HCT116 (cell line): ENCODE data around the gene GLOD4. TPM values are rescaled to one million over a fixed set of nuclear protein-coding genes. Genes with fewer than 3 reads are reported as not detected.

Source experiments
- ATAC-seq: fragments of 200-7000 bp; cut with Tn5 transposase; 2 replicates; pipeline ENCODE4 v1.9.1; 2020; ENCODE audit warnings: mild to moderate bottlenecking, moderate library complexity
- BruUV-seq: library from RNA; stranded (reverse); fragments of 400-500 nt; replicated peaks from 2 replicates; lab custom pipeline; 2021; lab: Mats Ljungman, UMichigan
- CTCF ChIA-PET: fragments of 300-600 bp; sonication (Branson Sonifier 250); formaldehyde crosslinking; loops from one replicate; lab custom pipeline; 2021; ENCODE audit warnings: antibody characterized with exemption; lab: Charles Lee
- POLR2A ChIA-PET: fragments of 300-600, 350-600 bp; sonication (Branson Sonifier 250); formaldehyde crosslinking; loops from one replicate; lab custom pipeline; 2021; ENCODE audit warnings: antibody characterized with exemption; lab: Charles Lee
- RAD21 ChIA-PET, 2 experiments: fragments of 300-600 bp; sonication (Branson Sonifier 250); formaldehyde crosslinking; loops; one replicate each; lab custom pipeline; 2023; ENCODE audit warnings: low total read pairs in 2 of 2; ENCODE audit not compliant: uncharacterized antibody in 2 of 2, unreplicated experiment in 2 of 2, low non-redundant PET in 1 of 2; lab: Charles Lee
- DNase-seq: peaks from one replicate; pipeline ENCODE4 v3.0.0-alpha.2; 2010; ENCODE audit warnings: low read depth, low spot score
- H2AFZ ChIP-seq: fragments of 200-600 bp; shearing (Covaris generic), sonication (generic); 2 replicates; pipeline ENCODE4 v1.6.1; 2017; ENCODE audit warnings: low read depth, mixed run types, mixed read lengths, antibody characterized with exemption, low read length; ENCODE audit not compliant: poor library complexity, severe bottlenecking
- H3K27ac ChIP-seq: 2 replicates; pipeline ENCODE4 v1.5.1; 2012; ENCODE audit warnings: low read depth, low read length
- H3K27me3 ChIP-seq: fragments of 200-600 bp; sonication (generic); 2 replicates; pipeline ENCODE4 v1.6.1; 2016; ENCODE audit warnings: mixed run types, low read length, mixed read lengths; ENCODE audit not compliant: insufficient read depth
- H3K36me3 ChIP-seq, 2 experiments: fragments of 200-500 bp in 1 of 2; fragments of 200-600 bp in 1 of 2; sonication (Bioruptor generic) in 1 of 2; sonication (generic) in 1 of 2; 2 replicates each; pipeline versions ENCODE4 v1.5.1 to v1.6.1; 2014 to 2016; ENCODE audit warnings: low read length in 2 of 2, inconsistent platforms in 1 of 2, mixed read lengths in 1 of 2, mixed run types in 1 of 2; ENCODE audit not compliant: insufficient read depth in 2 of 2, control insufficient read depth in 1 of 2
- H3K4me1 ChIP-seq, 2 experiments: fragments of 200-600 bp in 1 of 2; sonication (generic) in 1 of 2; 2 replicates each; pipeline versions ENCODE4 v1.5.1 to v1.6.1; 2012 to 2017; ENCODE audit warnings: low read length in 2 of 2, inconsistent platforms in 1 of 2, mild to moderate bottlenecking in 1 of 2, mixed read lengths in 1 of 2, mixed run types in 1 of 2, moderate library complexity in 1 of 2; ENCODE audit not compliant: insufficient read depth in 2 of 2, control insufficient read depth in 1 of 2
- H3K4me2 ChIP-seq: fragments of 200-600 bp; sonication (generic); 2 replicates; pipeline ENCODE4 v1.6.1; 2017; ENCODE audit warnings: mixed run types, low read length, mixed read lengths
- H3K4me3 ChIP-seq, 2 experiments: fragments of 200-600 bp in 1 of 2; sonication (generic) in 1 of 2; replicated peaks in 1 of 2; 2 replicates each; pipeline ENCODE4 v1.5.1; 2011 to 2016; ENCODE audit warnings: low read length in 2 of 2, control low read depth in 1 of 2, low read depth in 1 of 2, mild to moderate bottlenecking in 1 of 2, mixed read lengths in 1 of 2, mixed run types in 1 of 2
- H3K79me2 ChIP-seq: fragments of 200-600 bp; sonication (generic); 2 replicates; pipeline ENCODE4 v1.6.1; 2017; ENCODE audit warnings: mild to moderate bottlenecking, mixed run types, low read length, moderate library complexity, mixed read lengths; ENCODE audit not compliant: insufficient read depth
- H3K9ac ChIP-seq: fragments of 200-600 bp; sonication (generic); 2 replicates; pipeline ENCODE4 v1.6.1; 2016; ENCODE audit warnings: low read length, mixed read lengths
- H3K9me2 ChIP-seq: fragments of 200-600 bp; sonication (generic), shearing (Covaris generic); 2 replicates; pipeline ENCODE4 v1.6.1; 2017; ENCODE audit warnings: mixed run types, mild to moderate bottlenecking, moderate library complexity; ENCODE audit not compliant: insufficient read depth
- H3K9me3 ChIP-seq, 2 experiments: fragments of 200-500 bp in 1 of 2; fragments of 200-600 bp in 1 of 2; sonication (Bioruptor generic) in 1 of 2; sonication (generic) in 1 of 2; 2 replicates each; pipeline ENCODE4 v1.6.1; 2014 to 2017; ENCODE audit warnings: low read length in 2 of 2, mixed read lengths in 2 of 2, inconsistent platforms in 1 of 2, low read depth in 1 of 2, mild to moderate bottlenecking in 1 of 2, mixed run types in 1 of 2, moderate library complexity in 1 of 2; ENCODE audit not compliant: control insufficient read depth in 1 of 2, insufficient read depth in 1 of 2
- H4K20me1 ChIP-seq: fragments of 200-600 bp; sonication (generic), shearing (Covaris generic); 2 replicates; pipeline ENCODE4 v1.6.1; 2017; ENCODE audit warnings: mixed run types, mild to moderate bottlenecking, moderate library complexity; ENCODE audit not compliant: insufficient read depth
- ATF3 ChIP-seq: IDR thresholded peaks from 2 replicates; pipeline ENCODE4 v1.6.1; 2012
- CBX3 ChIP-seq: IDR thresholded peaks from 2 replicates; pipeline ENCODE4 v1.6.1; 2012; ENCODE audit warnings: low read depth
- CEBPB ChIP-seq: IDR thresholded peaks from 2 replicates; pipeline ENCODE4 v1.6.1; 2012; ENCODE audit warnings: low read depth
- EGR1 ChIP-seq: IDR thresholded peaks from 2 replicates; pipeline ENCODE4 v1.6.1; 2012; ENCODE audit warnings: low read depth
- ELF1 ChIP-seq: IDR thresholded peaks from 2 replicates; pipeline ENCODE4 v1.6.1; 2012; ENCODE audit warnings: low read depth, borderline replicate concordance
- EZH2 ChIP-seq: fragments of 200-600 bp; sonication (generic); IDR thresholded peaks from 2 replicates; pipeline ENCODE4 v1.6.1; 2017; ENCODE audit warnings: antibody characterized with exemption, mixed run types
- EZH2phosphoT487 ChIP-seq: fragments of 200-600 bp; IDR thresholded peaks from 2 replicates; pipeline ENCODE4 v1.6.1; 2018; ENCODE audit warnings: antibody characterized with exemption, borderline replicate concordance
- MAX ChIP-seq: IDR thresholded peaks from 2 replicates; pipeline ENCODE4 v1.6.1; 2012
- POLR2AphosphoS5 ChIP-seq: IDR thresholded peaks from 2 replicates; pipeline ENCODE4 v1.6.1; 2011; ENCODE audit warnings: mild to moderate bottlenecking, low read depth, low read length, moderate library complexity
- REST ChIP-seq: IDR thresholded peaks from 2 replicates; pipeline ENCODE4 v1.6.1; 2012; ENCODE audit warnings: low read depth
- SIN3A ChIP-seq: IDR thresholded peaks from 2 replicates; pipeline ENCODE4 v1.6.1; 2012; ENCODE audit warnings: low read depth
- SRF ChIP-seq: IDR thresholded peaks from 2 replicates; pipeline ENCODE4 v1.6.1; 2012; ENCODE audit warnings: low read depth
- TCF7L2 ChIP-seq: IDR thresholded peaks from 2 replicates; pipeline ENCODE4 v1.7.0; 2011; ENCODE audit warnings: borderline replicate concordance, inconsistent platforms; ENCODE audit not compliant: insufficient read depth, insufficient read length; ENCODE audit errors: extremely low read depth
- YY1 ChIP-seq: IDR thresholded peaks from 2 replicates; pipeline ENCODE4 v1.6.1; 2011; ENCODE audit warnings: low read length, low read depth, moderate library complexity, mild to moderate bottlenecking; ENCODE audit not compliant: insufficient replicate concordance; ENCODE audit errors: extremely low read depth
- ZBTB33 ChIP-seq: IDR thresholded peaks from 2 replicates; pipeline ENCODE4 v1.6.1; 2011; ENCODE audit warnings: mild to moderate bottlenecking, low read length, moderate library complexity; ENCODE audit not compliant: insufficient replicate concordance; ENCODE audit errors: extremely low read depth
- intact Hi-C: fragments of 100-400 bp; cut with micrococcal nuclease; formaldehyde crosslinking; loops from 2 replicates; pipeline ENCODE4 v1.10.0; 2022
- total RNA-seq: library from RNA; stranded (reverse); gene quantifications from one replicate; pipeline ENCODE4 v1.2.1, GENCODE V29; 2021; ENCODE audit not compliant: unreplicated experiment

The GLOD4 gene
- total RNA-seq, 1 experiment from 2014 or later, result 80.7 TPM

- BruUV-seq, result no TSS peak
- Histone ChIP-seq H3K27me3 (no peaks in the 10 kb centered on the region), H3K4me2 (0 out of 2 replicates have a peak overlapping the region, but pooled peaks have one; percentile 8), H4K20me1 (no peaks in the 10 kb centered on the region), H3K36me3 (no peaks in the 10 kb centered on the region; a peak in 1 of 4 replicates), H3K9me2 (no peaks in the 10 kb centered on the region), H3K79me2 (peaks cover 34% of the 10 kb centered on the region), H3K4me3 (no peak overlapping the region), H3K9me3 (no peaks in the 10 kb centered on the region), H2AFZ (no peak overlapping the region), H3K27ac (no peak overlapping the region), H3K4me1 (peaks cover 5 to 9% of the 10 kb centered on the region in 2 experiments; a peak in 3 of 4 replicates), H3K9ac (no peak overlapping the region)
- ChIA-PET RAD21 (no interaction called here), CTCF (no interaction called here), POLR2A (no interaction called here)
- DNase-seq (no peak), ATAC-seq (no peak)
- intact Hi-C loops, result no loop called here
- TF ChIP-seq SRF (no peak), SIN3A (no peak), ATF3 (no peak), MAX (no peak), YY1 (no peak), TCF7L2 (no peak)
These were observed 46.7 kb upstream of the GLOD4 start for GRCh38 chr17:828761-829160.

GRCh38 chr17:826778-827177 is 44.7 kb upstream of the GLOD4 start:
- H3K79me2 ChIP-seq, result peaks cover 25% of the 10 kb centered on the region
- ChIA-PET POLR2A (no interaction called here), RAD21 (no interaction called here), CTCF (no interaction called here)
- no peak overlapping the region for H3K9ac ChIP-seq
- no peaks in the 10 kb centered on the region for H4K20me1 ChIP-seq
- ATAC-seq, result no peak
- no peak overlapping the region for H3K4me3 ChIP-seq
- no peak for DNase-seq
- no peak overlapping the region for H3K27ac ChIP-seq
- no TSS peak for BruUV-seq
- H3K4me1 ChIP-seq, result peaks cover 5 to 9% of the 10 kb centered on the region in 2 experiments; a peak in 3 of 4 replicates
- no peaks in the 10 kb centered on the region for H3K9me2 ChIP-seq
- intact Hi-C loops, result no loop called here
- H3K36me3 ChIP-seq, result peaks cover 4% of the 10 kb centered on the region in 2 experiments; a peak in 1 of 4 replicates
- H3K4me2 ChIP-seq, result no peak overlapping the region
- H2AFZ ChIP-seq, result no peak overlapping the region
- no peaks in the 10 kb centered on the region for H3K9me3 ChIP-seq
- no peaks in the 10 kb centered on the region for H3K27me3 ChIP-seq
- TF ChIP-seq CBX3 (no peak), ZBTB33 (no peak), REST (no peak), EZH2 (no peak), ELF1 (no peak), EGR1 (no peak), POLR2AphosphoS5 (no peak), EZH2phosphoT487 (no peak), CEBPB (no peak), MAX (no peak)
